DMS153 treated with DMSO at 0.1 percent for 48 hours (cell line): ENCODE data around the gene CISH.

Experiments used
- DNase-seq: peaks from one replicate; lab custom pipeline; 2025; ENCODE audit not compliant: unreplicated experiment; lab: John Stamatoyannopoulos, UW

CISH gene

DNA sequence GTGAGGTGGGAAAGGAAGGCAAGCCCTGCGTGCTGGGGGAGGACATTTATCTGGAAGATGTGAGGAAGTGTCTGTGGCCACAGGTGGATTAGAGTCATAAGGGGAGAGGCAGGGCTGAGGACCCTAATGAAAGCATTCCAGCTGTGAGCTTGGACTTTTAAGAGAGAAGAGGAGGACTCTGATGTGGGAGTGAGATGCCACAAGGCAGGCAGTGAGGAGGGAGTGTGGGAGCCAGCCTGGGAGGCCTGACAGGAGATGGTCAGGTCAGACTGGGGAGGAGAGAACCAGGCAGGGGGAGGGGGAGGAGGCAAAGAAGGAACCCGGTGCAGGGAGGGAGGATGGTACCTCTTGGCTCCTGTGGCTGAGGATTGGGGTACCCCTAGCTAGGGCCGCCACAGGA is 26.4 kb upstream of the CISH start:
- DNase-seq, result no peak

- DNase-seq, result no peak
Observed at GRCh38 chr3:50637011-50637410, 25.4 kb upstream of the CISH start.

- DNase-seq, result no peak
Observed at GRCh38 chr3:50635066-50635465, 23.5 kb upstream of the CISH start.

DNA sequence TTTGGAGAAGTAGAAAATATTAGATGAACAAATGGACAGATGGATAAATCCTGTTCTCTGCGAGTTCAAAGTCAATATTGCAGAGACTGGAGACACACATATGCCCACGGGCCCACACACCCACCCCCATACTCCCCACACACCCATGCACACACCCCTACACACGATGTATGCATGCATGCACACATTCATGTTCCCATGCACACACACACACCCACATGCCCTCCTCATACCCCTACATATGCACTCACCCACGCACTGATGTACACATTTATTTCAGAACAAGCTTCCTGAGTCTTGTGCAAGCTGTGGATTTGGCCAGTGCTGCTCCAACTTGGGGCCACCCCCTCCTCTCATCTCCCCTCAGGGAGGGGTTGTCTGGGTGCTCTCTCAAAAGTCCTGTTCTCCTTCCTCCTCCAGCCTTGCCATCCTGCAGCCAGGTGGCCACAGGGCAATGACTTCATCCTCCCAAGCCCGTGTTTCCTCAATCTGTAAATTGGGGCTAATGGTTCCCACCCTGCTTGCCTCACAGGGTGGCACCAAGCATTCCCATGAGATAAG is 21.7 kb upstream of the CISH start:
- DNase-seq, result no peak

DNA sequence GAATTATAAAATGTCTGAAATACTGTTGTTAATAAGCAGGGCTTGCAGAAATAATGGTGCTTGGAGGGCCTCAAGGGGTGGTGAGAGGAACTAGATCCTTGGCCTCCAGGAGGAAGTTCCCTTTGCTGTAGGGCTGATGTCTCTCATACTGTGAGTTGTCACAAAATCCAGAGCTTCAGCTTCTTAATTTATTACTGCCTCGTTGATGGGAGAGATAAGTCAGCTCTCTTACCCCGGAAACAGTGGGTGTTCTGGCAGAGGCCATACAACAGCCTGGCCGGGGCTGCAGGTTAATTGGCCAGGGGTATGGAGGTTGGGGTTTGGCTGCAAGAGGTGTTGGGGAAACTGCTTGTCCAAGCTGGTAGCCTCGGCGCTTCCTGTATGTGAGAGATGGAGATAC is 20.9 kb upstream of the CISH start:
- DNase-seq, result no peak

DNA sequence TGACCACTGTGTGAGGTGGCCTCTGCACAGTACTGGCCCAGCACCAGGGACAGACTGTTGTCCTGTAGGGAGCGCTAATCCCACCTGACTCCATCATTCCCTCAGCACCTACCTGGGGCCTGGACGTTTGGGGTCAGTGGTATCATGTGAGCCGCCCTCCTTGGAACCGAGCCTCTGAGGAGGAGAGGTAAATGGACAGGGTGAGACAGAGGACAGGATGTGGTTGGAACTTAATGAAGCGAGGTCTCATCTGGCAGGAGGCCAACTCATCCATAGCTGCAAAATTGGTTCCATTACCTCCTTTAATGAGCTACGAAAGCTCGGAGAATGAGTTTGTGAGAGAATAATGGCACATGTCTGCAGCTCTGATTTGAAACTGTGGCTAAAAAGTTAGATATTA is 19.3 kb upstream of the CISH start:
- DNase-seq, result peak; percentile 17

DNA sequence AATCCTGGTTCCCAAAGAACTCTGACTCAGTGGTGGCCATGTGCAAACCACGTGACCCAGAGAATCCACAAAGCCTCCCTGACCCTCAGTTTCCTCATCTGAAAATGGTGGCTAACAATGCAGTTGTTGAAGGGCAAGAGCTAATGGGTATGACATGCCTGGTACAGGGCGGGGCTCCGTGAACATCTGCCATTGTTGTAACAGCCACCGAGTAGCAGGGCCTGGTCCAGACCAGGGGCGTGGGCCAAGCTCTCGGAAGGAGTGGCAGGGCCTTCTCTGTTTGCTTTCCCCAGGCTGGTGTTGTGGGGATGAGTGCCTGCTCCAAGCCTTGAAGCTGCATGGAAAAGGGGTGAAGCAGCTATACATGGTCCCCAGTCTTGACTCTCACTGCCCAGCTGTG is 18.8 kb upstream of the CISH start:
- DNase-seq, result no peak

DNA sequence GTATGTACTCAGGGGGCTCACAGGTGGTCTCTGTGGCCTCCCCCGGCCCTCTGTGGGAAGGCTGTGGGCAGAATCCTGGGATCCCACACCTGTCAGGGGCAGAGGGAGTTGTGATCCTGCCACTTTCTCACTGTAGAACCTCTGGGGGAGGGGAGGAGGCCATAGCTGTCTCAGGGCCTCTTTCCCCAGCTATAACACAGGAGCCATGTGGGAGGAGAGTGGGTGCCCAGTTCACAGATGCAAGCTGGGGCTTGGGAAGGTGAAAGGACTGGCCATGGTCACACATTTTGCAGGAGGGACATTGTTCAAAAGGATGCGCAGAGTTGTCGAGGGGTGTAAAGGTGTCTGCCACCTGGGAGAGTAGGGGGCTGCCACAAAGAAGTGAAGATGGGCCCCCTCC is 17.0 kb upstream of the CISH start:
- no peak for DNase-seq

GRCh38 chr3:50627407-50628051 is 16.0 kb upstream of the CISH start:
- DNase-seq, result no peak

DNA sequence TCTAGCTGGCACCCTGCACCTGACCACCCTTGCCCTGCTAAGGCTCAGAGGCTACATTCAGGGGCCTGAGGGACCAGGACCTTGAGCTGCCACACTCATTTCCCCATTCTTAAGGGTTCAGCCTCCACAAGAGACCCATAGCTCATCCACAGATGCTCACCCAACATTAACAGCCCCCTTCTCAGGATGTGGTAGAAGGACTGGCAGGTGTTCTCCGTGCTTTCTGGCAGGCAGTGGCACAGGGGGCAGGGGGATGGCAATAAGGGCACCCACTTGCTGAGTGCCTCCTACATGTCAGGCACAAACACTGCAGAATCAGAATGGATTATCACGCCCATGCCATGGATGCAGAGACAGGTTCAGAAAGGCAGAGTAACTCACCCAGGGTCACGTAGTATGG is 14.8 kb upstream of the CISH start:
- no peak for DNase-seq

- no peak for DNase-seq
Observed at GRCh38 chr3:50625231-50626182, 13.9 kb upstream of the CISH start.

GRCh38 chr3:50624634-50625033 is 13.1 kb upstream of the CISH start:
- DNase-seq, result no peak

DNA sequence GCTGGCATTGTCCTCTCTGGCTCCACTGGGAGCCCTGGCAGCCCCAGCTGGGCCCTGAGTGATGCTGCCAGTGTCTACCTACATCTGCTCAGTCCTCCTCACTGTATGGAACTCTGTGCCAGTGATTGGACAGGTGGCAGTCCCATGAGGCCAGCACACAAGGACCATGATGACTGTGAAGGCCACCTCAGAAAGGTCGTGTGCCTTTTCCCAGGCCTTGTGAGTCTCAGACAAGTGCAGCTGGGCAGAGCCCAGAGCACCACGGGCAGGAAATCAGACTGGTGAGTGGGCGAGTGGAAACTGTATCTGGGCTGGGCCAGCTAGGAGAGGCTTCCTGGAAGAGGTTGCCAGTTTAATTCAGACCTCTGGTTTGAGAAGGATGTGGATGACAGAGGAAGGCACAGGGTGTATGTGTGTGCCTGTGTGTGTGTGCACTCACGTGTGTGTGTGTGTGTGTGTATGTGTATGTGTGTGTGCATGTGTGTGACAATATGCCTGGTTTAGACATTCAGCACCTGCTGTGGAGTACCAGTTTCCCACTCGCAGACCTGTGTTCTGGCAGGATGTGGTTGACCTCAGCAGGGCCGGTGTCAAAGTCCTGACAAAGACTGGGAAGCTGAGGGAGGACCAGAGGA is 12.4 kb upstream of the CISH start:
- no peak for DNase-seq

GRCh38 chr3:50622881-50623280 is 11.3 kb upstream of the CISH start:
- DNase-seq, result no peak

GRCh38 chr3:50620820-50621219 is 9.2 kb upstream of the CISH start:
- DNase-seq, result no peak

GRCh38 chr3:50620420-50620819 is 8.8 kb upstream of the CISH start:
- no peak for DNase-seq

- DNase-seq, result no peak
Observed at GRCh38 chr3:50617911-50618481, 6.4 kb upstream of the CISH start.

- DNase-seq, result no peak
Observed at GRCh38 chr3:50617096-50617791, 5.7 kb upstream of the CISH start, which contains the start of gene MAPKAPK3. TSS of gene MAPKAPK3 (plus strand) at chr3:50617151. CDS start at chr3:50617566, 415 bp downstream.

GRCh38 chr3:50616770-50617095 is 5.2 kb upstream of the CISH start:
- peak; percentile 40 for DNase-seq

- DNase-seq, result peak; percentile 47
Observed at GRCh38 chr3:50616003-50616769, 4.6 kb upstream of the CISH start.
